HCT116 (cell line): Measurements from ENCODE around the gene METTL6. TPM values are rescaled to one million over a fixed set of nuclear protein-coding genes. Genes with fewer than 3 reads are reported as not detected.

Experiments used
- ATAC-seq: fragments of 200-7000 bp; cut with Tn5 transposase; 2 replicates; pipeline ENCODE4 v1.9.1; 2020; ENCODE audit warnings: mild to moderate bottlenecking, moderate library complexity
- BruUV-seq: library from RNA; stranded (reverse); fragments of 400-500 nt; replicated peaks from 2 replicates; lab custom pipeline; 2021; lab: Mats Ljungman, UMichigan
- CTCF ChIA-PET: fragments of 300-600 bp; sonication (Branson Sonifier 250); formaldehyde crosslinking; loops from one replicate; lab custom pipeline; 2021; ENCODE audit warnings: antibody characterized with exemption; lab: Charles Lee
- POLR2A ChIA-PET: fragments of 300-600, 350-600 bp; sonication (Branson Sonifier 250); formaldehyde crosslinking; loops from one replicate; lab custom pipeline; 2021; ENCODE audit warnings: antibody characterized with exemption; lab: Charles Lee
- RAD21 ChIA-PET, 2 experiments: fragments of 300-600 bp; sonication (Branson Sonifier 250); formaldehyde crosslinking; loops; one replicate each; lab custom pipeline; 2023; ENCODE audit warnings: low total read pairs in 2 of 2; ENCODE audit not compliant: uncharacterized antibody in 2 of 2, unreplicated experiment in 2 of 2, low non-redundant PET in 1 of 2; lab: Charles Lee
- DNase-seq: peaks from one replicate; pipeline ENCODE4 v3.0.0-alpha.2; 2010; ENCODE audit warnings: low read depth, low spot score
- H2AFZ ChIP-seq: fragments of 200-600 bp; shearing (Covaris generic), sonication (generic); 2 replicates; pipeline ENCODE4 v1.6.1; 2017; ENCODE audit warnings: low read depth, mixed run types, mixed read lengths, antibody characterized with exemption, low read length; ENCODE audit not compliant: poor library complexity, severe bottlenecking
- H3K27ac ChIP-seq: 2 replicates; pipeline ENCODE4 v1.5.1; 2012; ENCODE audit warnings: low read depth, low read length
- H3K27me3 ChIP-seq: fragments of 200-600 bp; sonication (generic); 2 replicates; pipeline ENCODE4 v1.6.1; 2016; ENCODE audit warnings: mixed run types, low read length, mixed read lengths; ENCODE audit not compliant: insufficient read depth
- H3K36me3 ChIP-seq, 2 experiments: fragments of 200-500 bp in 1 of 2; fragments of 200-600 bp in 1 of 2; sonication (Bioruptor generic) in 1 of 2; sonication (generic) in 1 of 2; 2 replicates each; pipeline versions ENCODE4 v1.5.1 to v1.6.1; 2014 to 2016; ENCODE audit warnings: low read length in 2 of 2, inconsistent platforms in 1 of 2, mixed read lengths in 1 of 2, mixed run types in 1 of 2; ENCODE audit not compliant: insufficient read depth in 2 of 2, control insufficient read depth in 1 of 2
- H3K4me1 ChIP-seq, 2 experiments: fragments of 200-600 bp in 1 of 2; sonication (generic) in 1 of 2; 2 replicates each; pipeline versions ENCODE4 v1.5.1 to v1.6.1; 2012 to 2017; ENCODE audit warnings: low read length in 2 of 2, inconsistent platforms in 1 of 2, mild to moderate bottlenecking in 1 of 2, mixed read lengths in 1 of 2, mixed run types in 1 of 2, moderate library complexity in 1 of 2; ENCODE audit not compliant: insufficient read depth in 2 of 2, control insufficient read depth in 1 of 2
- H3K4me2 ChIP-seq: fragments of 200-600 bp; sonication (generic); 2 replicates; pipeline ENCODE4 v1.6.1; 2017; ENCODE audit warnings: mixed run types, low read length, mixed read lengths
- H3K4me3 ChIP-seq, 2 experiments: fragments of 200-600 bp in 1 of 2; sonication (generic) in 1 of 2; replicated peaks in 1 of 2; 2 replicates each; pipeline ENCODE4 v1.5.1; 2011 to 2016; ENCODE audit warnings: low read length in 2 of 2, control low read depth in 1 of 2, low read depth in 1 of 2, mild to moderate bottlenecking in 1 of 2, mixed read lengths in 1 of 2, mixed run types in 1 of 2
- H3K79me2 ChIP-seq: fragments of 200-600 bp; sonication (generic); 2 replicates; pipeline ENCODE4 v1.6.1; 2017; ENCODE audit warnings: mild to moderate bottlenecking, mixed run types, low read length, moderate library complexity, mixed read lengths; ENCODE audit not compliant: insufficient read depth
- H3K9ac ChIP-seq: fragments of 200-600 bp; sonication (generic); 2 replicates; pipeline ENCODE4 v1.6.1; 2016; ENCODE audit warnings: low read length, mixed read lengths
- H3K9me2 ChIP-seq: fragments of 200-600 bp; sonication (generic), shearing (Covaris generic); 2 replicates; pipeline ENCODE4 v1.6.1; 2017; ENCODE audit warnings: mixed run types, mild to moderate bottlenecking, moderate library complexity; ENCODE audit not compliant: insufficient read depth
- H3K9me3 ChIP-seq, 2 experiments: fragments of 200-500 bp in 1 of 2; fragments of 200-600 bp in 1 of 2; sonication (Bioruptor generic) in 1 of 2; sonication (generic) in 1 of 2; 2 replicates each; pipeline ENCODE4 v1.6.1; 2014 to 2017; ENCODE audit warnings: low read length in 2 of 2, mixed read lengths in 2 of 2, inconsistent platforms in 1 of 2, low read depth in 1 of 2, mild to moderate bottlenecking in 1 of 2, mixed run types in 1 of 2, moderate library complexity in 1 of 2; ENCODE audit not compliant: control insufficient read depth in 1 of 2, insufficient read depth in 1 of 2
- H4K20me1 ChIP-seq: fragments of 200-600 bp; sonication (generic), shearing (Covaris generic); 2 replicates; pipeline ENCODE4 v1.6.1; 2017; ENCODE audit warnings: mixed run types, mild to moderate bottlenecking, moderate library complexity; ENCODE audit not compliant: insufficient read depth
- CBX3 ChIP-seq: IDR thresholded peaks from 2 replicates; pipeline ENCODE4 v1.6.1; 2012; ENCODE audit warnings: low read depth
- CEBPB ChIP-seq: IDR thresholded peaks from 2 replicates; pipeline ENCODE4 v1.6.1; 2012; ENCODE audit warnings: low read depth
- CTCF ChIP-seq, 3 experiments: fragments of 200-600 bp in 1 of 3; sonication (generic) in 1 of 3; IDR thresholded peaks in 2 of 3; conservative IDR thresholded peaks in 1 of 3; 2 replicates each; pipeline ENCODE4 v1.5.1; 2012 to 2017; ENCODE audit warnings: low read depth in 2 of 3, low read length in 2 of 3, antibody characterized with exemption in 1 of 3, borderline replicate concordance in 1 of 3, control low read depth in 1 of 3, mild to moderate bottlenecking in 1 of 3, mixed read lengths in 1 of 3, mixed run types in 1 of 3, moderate library complexity in 1 of 3; ENCODE audit not compliant: insufficient read depth in 1 of 3
- EGR1 ChIP-seq: IDR thresholded peaks from 2 replicates; pipeline ENCODE4 v1.6.1; 2012; ENCODE audit warnings: low read depth
- EZH2phosphoT487 ChIP-seq: fragments of 200-600 bp; IDR thresholded peaks from 2 replicates; pipeline ENCODE4 v1.6.1; 2018; ENCODE audit warnings: antibody characterized with exemption, borderline replicate concordance
- FOSL1 ChIP-seq: IDR thresholded peaks from 2 replicates; pipeline ENCODE4 v1.6.1; 2012; ENCODE audit warnings: low read depth
- JUND ChIP-seq: IDR thresholded peaks from 2 replicates; pipeline ENCODE4 v1.6.1; 2012
- REST ChIP-seq: IDR thresholded peaks from 2 replicates; pipeline ENCODE4 v1.6.1; 2012; ENCODE audit warnings: low read depth
- SIN3A ChIP-seq: IDR thresholded peaks from 2 replicates; pipeline ENCODE4 v1.6.1; 2012; ENCODE audit warnings: low read depth
- SP1 ChIP-seq: IDR thresholded peaks from 2 replicates; pipeline ENCODE4 v1.6.1; 2012; ENCODE audit warnings: low read depth
- SRF ChIP-seq: IDR thresholded peaks from 2 replicates; pipeline ENCODE4 v1.6.1; 2012; ENCODE audit warnings: low read depth
- TCF7L2 ChIP-seq: IDR thresholded peaks from 2 replicates; pipeline ENCODE4 v1.7.0; 2011; ENCODE audit warnings: borderline replicate concordance, inconsistent platforms; ENCODE audit not compliant: insufficient read depth, insufficient read length; ENCODE audit errors: extremely low read depth
- YY1 ChIP-seq: IDR thresholded peaks from 2 replicates; pipeline ENCODE4 v1.6.1; 2011; ENCODE audit warnings: low read length, low read depth, moderate library complexity, mild to moderate bottlenecking; ENCODE audit not compliant: insufficient replicate concordance; ENCODE audit errors: extremely low read depth
- ZFX ChIP-seq: fragments of 450-650 bp; IDR thresholded peaks from 2 replicates; pipeline ENCODE4 v1.6.1; 2017
- ZNF274 ChIP-seq: fragments of 200-500 bp; sonication (Bioruptor generic); IDR thresholded peaks from 2 replicates; pipeline ENCODE4 v1.6.1; 2014; ENCODE audit warnings: mild to moderate bottlenecking, low read depth, low read length, inconsistent platforms
- intact Hi-C: fragments of 100-400 bp; cut with micrococcal nuclease; formaldehyde crosslinking; loops from 2 replicates; pipeline ENCODE4 v1.10.0; 2022
- total RNA-seq: library from RNA; stranded (reverse); gene quantifications from one replicate; pipeline ENCODE4 v1.2.1, GENCODE V29; 2021; ENCODE audit not compliant: unreplicated experiment

The METTL6 gene
- total RNA-seq, 1 experiment from 2014 or later, result 14.7 TPM

DNA sequence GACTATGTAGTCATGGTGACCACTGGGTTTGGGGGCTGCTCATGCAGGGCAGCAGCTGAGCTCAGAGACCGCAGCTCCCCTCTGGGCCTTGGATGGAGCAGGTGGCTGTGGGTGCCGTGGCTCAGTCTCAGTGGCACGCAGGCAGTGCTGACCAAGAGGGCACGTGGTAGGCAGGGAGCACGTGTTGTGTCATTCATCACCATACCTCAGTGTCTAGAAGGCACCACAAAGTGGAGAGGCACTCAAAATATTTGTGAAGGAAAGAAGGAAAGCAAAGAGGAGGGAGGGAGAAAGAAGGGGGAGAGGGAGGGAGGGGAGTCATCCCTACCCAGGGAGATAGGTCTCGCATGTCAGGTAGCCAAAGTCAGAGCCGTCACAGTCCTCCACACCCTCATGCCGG is 26.2 kb upstream of the METTL6 start (continued):
- TF ChIP-seq CTCF (IDR thresholded peaks at IDR 0.05 in 2 of 3, conservative IDR thresholded peaks at IDR 0.05 in 1 of 3; ENCODE audit: borderline replicate concordance in 1 of 3, insufficient read depth in 1 of 3, low read depth in 2 of 3, low read length in 2 of 3) (no peak), ZFX (no peak), TCF7L2 (no peak), JUND (no peak), SRF (no peak), ZNF274 (no peak), SIN3A (no peak), SP1 (no peak), CEBPB (no peak), EGR1 (no peak), EZH2phosphoT487 (no peak), YY1 (no peak), CBX3 (no peak)

DNA sequence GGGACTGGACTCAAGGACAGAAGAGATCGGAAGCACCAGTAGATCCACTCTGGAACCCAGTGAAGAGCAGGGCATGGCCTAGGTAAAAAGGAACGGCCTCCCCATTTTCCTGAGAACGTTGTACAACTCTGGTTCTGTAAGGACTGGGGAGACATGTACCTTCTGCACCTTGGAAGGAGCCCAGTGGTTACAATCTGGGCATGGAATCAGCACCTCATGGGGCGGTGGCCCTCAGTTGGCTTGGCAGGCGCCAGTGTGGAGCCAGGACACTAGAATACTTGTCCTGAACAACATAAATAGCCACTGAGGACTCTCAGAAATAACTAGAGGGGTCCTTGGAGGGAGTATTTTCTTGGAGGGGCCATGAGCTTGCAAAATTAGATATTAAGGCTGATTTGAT is 25.6 kb upstream of the METTL6 start:
- TF ChIP-seq REST (no peak), FOSL1 (no peak)
- H3K79me2 ChIP-seq, result no peaks in the 10 kb centered on the region
- no peaks in the 10 kb centered on the region for H3K9me2 ChIP-seq
- no peak overlapping the region for H3K9ac ChIP-seq
- H3K9me3 ChIP-seq, result no peaks in the 10 kb centered on the region
- CTCF ChIA-PET, result no interaction called here
- H2AFZ ChIP-seq, result no peak overlapping the region
- no peak overlapping the region for H3K4me3 ChIP-seq
- ATAC-seq (no peak), DNase-seq (no peak)
- no peaks in the 10 kb centered on the region for H4K20me1 ChIP-seq
- no peaks in the 10 kb centered on the region; a peak in 1 of 4 replicates for H3K4me1 ChIP-seq
- POLR2A ChIA-PET, result no interaction called here
- H3K27ac ChIP-seq, result no peak overlapping the region
- intact Hi-C loops, result no loop called here
- no peaks in the 10 kb centered on the region for H3K27me3 ChIP-seq
- BruUV-seq, result no TSS peak
- no peak overlapping the region for H3K4me2 ChIP-seq
- no peaks in the 10 kb centered on the region for H3K36me3 ChIP-seq
- RAD21 ChIA-PET, result no interaction called here
